HEK293 (cell line): ENCODE results near the gene SCN8A.

Experiments used
- CTCF ChIA-PET: fragments of 350-600 bp; formaldehyde crosslinking; extraction: SDS; loops from one replicate; lab custom pipeline; 2021; ENCODE audit warnings: antibody characterized with exemption; lab: Yijun Ruan, JAX
- POLR2A ChIA-PET: fragments of 300-600 bp; formaldehyde crosslinking; extraction: SDS; loops from one replicate; lab custom pipeline; 2020; ENCODE audit warnings: antibody characterized with exemption, inconsistent platforms; lab: Yijun Ruan, JAX
- H3K27ac ChIP-seq: fragments of 200-500 bp; sonication (Bioruptor generic); 2 replicates; pipeline ENCODE4 v1.5.1; 2014; ENCODE audit warnings: low read depth, low read length, control low read depth, inconsistent platforms; ENCODE audit errors: extremely low read depth
- H3K36me3 ChIP-seq, 2 experiments: fragments of 200-500 bp in 1 of 2; sonication (Bioruptor generic) in 1 of 2; 1 replicate in 1 of 2; 2 replicates in 1 of 2; pipeline ENCODE4 v1.5.1; 2014 to 2017; ENCODE audit warnings: inconsistent platforms in 2 of 2, low read length in 2 of 2; ENCODE audit not compliant: control insufficient read depth in 2 of 2, insufficient read depth in 1 of 2
- H3K4me1 ChIP-seq: fragments of 200-500 bp; sonication (Bioruptor generic); 2 replicates; pipeline ENCODE4 v1.5.1; 2014; ENCODE audit warnings: mild to moderate bottlenecking, low read length, inconsistent platforms; ENCODE audit not compliant: control insufficient read depth, insufficient read depth
- H3K4me3 ChIP-seq: 2 replicates; pipeline ENCODE4 v1.5.1; 2011; ENCODE audit warnings: low read depth, mild to moderate bottlenecking, control low read depth, low read length, moderate library complexity
- H3K9me3 ChIP-seq: fragments of 200-500 bp; sonication (Bioruptor generic); 2 replicates; pipeline ENCODE4 v1.5.1; 2014; ENCODE audit warnings: low read depth, low read length, inconsistent platforms; ENCODE audit not compliant: control insufficient read depth, insufficient read depth
- KLF1 ChIP-seq: fragments of 450-650 bp; formaldehyde crosslinking; IDR thresholded peaks from 2 replicates; pipeline ENCODE4 v1.5.1; 2016; ENCODE audit warnings: missing biosample characterization, missing genetic modification characterization
- KLF7 ChIP-seq: fragments of 450-650 bp; formaldehyde crosslinking; IDR thresholded peaks from 2 replicates; pipeline ENCODE4 v1.5.1; 2016; ENCODE audit warnings: missing biosample characterization, missing genetic modification characterization, borderline replicate concordance
- MZF1 ChIP-seq: fragments of 450-650 bp; formaldehyde crosslinking; IDR thresholded peaks from 2 replicates; pipeline ENCODE4 v1.5.1; 2017; ENCODE audit warnings: missing biosample characterization, missing genetic modification characterization, borderline replicate concordance
- ZFP3 ChIP-seq: fragments of 450-650 bp; formaldehyde crosslinking; IDR thresholded peaks from 2 replicates; pipeline ENCODE4 v1.5.1; 2016; ENCODE audit warnings: low read depth, missing biosample characterization, missing genetic modification characterization
- ZNF112 ChIP-seq: fragments of 450-650 bp; formaldehyde crosslinking; IDR thresholded peaks from 2 replicates; pipeline ENCODE4 v1.5.0; 2017; ENCODE audit warnings: missing biosample characterization, missing genetic modification characterization
- ZNF140 ChIP-seq: fragments of 450-650 bp; formaldehyde crosslinking; IDR thresholded peaks from 2 replicates; pipeline ENCODE4 v1.5.1; 2016; ENCODE audit warnings: missing biosample characterization, missing genetic modification characterization
- ZNF174 ChIP-seq: fragments of 450-650 bp; formaldehyde crosslinking; IDR thresholded peaks from 2 replicates; pipeline ENCODE4 v1.5.0; 2017; ENCODE audit warnings: missing biosample characterization, mild to moderate bottlenecking, missing genetic modification characterization
- ZNF239 ChIP-seq: fragments of 450-650 bp; formaldehyde crosslinking; IDR thresholded peaks from 2 replicates; pipeline ENCODE4 v1.5.1; 2016; ENCODE audit warnings: missing biosample characterization, missing genetic modification characterization
- ZNF423 ChIP-seq: fragments of 450-650 bp; formaldehyde crosslinking; IDR thresholded peaks from 2 replicates; pipeline ENCODE4 v1.5.1; 2016; ENCODE audit warnings: missing biosample characterization, missing genetic modification characterization
- ZNF560 ChIP-seq: fragments of 450-650 bp; formaldehyde crosslinking; IDR thresholded peaks from 2 replicates; pipeline ENCODE4 v1.5.1; 2017; ENCODE audit warnings: missing biosample characterization, missing genetic modification characterization, borderline replicate concordance
- ZNF600 ChIP-seq: fragments of 450-650 bp; formaldehyde crosslinking; IDR thresholded peaks from 2 replicates; pipeline ENCODE4 v1.5.1; 2016; ENCODE audit warnings: missing biosample characterization, missing genetic modification characterization
- ZNF624 ChIP-seq: fragments of 450-650 bp; formaldehyde crosslinking; IDR thresholded peaks from 2 replicates; pipeline ENCODE4 v1.5.1; 2017; ENCODE audit warnings: missing biosample characterization, missing genetic modification characterization
- ZNF626 ChIP-seq: fragments of 450-650 bp; sonication (Bioruptor Pico); formaldehyde crosslinking; IDR thresholded peaks from 2 replicates; pipeline ENCODE4 v1.5.1; 2018; ENCODE audit warnings: missing biosample characterization, missing genetic modification characterization, inconsistent platforms
- ZNF777 ChIP-seq: fragments of 450-650 bp; formaldehyde crosslinking; IDR thresholded peaks from 2 replicates; pipeline ENCODE4 v1.5.1; 2017; ENCODE audit warnings: missing biosample characterization, missing genetic modification characterization, borderline replicate concordance
- TF ChIP-seq, protein P1 (sequence below): fragments of 450-650 bp; formaldehyde crosslinking; IDR thresholded peaks from 2 replicates; pipeline ENCODE4 v1.5.1; 2016; ENCODE audit warnings: missing biosample characterization, missing genetic modification characterization
- TF ChIP-seq, protein P2 (sequence below): fragments of 450-650 bp; formaldehyde crosslinking; IDR thresholded peaks from 2 replicates; pipeline ENCODE4 v1.5.1; 2016; ENCODE audit warnings: missing biosample characterization, missing genetic modification characterization
- TF ChIP-seq, protein P3 (sequence below): fragments of 450-650 bp; formaldehyde crosslinking; IDR thresholded peaks from 2 replicates; pipeline ENCODE4 v1.5.1; 2016; ENCODE audit warnings: missing biosample characterization, missing genetic modification characterization
- TF ChIP-seq, protein P4 (sequence below): fragments of 450-650 bp; formaldehyde crosslinking; IDR thresholded peaks from 2 replicates; pipeline ENCODE4 v1.5.1; 2016; ENCODE audit warnings: missing biosample characterization, missing genetic modification characterization
- TF ChIP-seq, protein P5 (sequence below): fragments of 450-650 bp; formaldehyde crosslinking; IDR thresholded peaks from 2 replicates; pipeline ENCODE4 v1.5.1; 2017; ENCODE audit warnings: missing biosample characterization, missing genetic modification characterization
- TF ChIP-seq, protein P6 (sequence below): fragments of 450-650 bp; formaldehyde crosslinking; IDR thresholded peaks from 2 replicates; pipeline ENCODE4 v1.5.1; 2016; ENCODE audit warnings: missing biosample characterization, missing genetic modification characterization

Gene SCN8A

DNA sequence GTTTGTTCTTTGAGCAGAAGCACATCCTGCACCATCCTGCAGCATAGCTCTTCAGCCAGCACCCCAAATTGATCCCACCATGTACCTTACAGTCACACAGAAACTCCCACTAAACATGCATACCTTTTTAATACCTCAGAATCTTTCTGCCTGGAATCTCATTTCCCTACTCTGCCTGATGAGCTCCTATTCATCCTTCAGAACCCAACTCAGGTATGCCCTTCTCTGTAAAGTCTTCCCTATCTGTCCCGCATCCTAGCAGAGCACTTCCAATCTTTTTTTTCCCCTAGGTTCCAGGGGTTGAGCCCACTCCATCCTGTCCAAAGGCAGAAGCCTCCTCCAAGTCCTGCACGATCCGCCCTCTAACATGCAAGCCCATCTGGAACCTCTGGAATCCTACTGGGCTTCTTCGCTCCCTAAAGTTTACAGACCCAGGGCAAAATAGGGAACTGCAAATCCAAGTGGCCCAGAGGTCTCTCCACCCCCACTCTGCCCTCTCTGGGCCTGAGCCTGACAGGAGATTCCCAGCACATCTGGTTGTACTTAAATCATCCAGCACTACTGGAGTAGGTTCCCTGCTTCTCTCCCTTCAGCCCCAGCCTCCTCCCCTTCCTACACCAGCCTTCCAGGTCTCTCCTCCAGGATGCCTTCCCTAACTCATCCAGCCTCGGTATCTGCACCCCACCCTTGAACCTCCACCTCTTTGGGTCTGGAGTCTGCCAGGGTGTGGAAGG, 261.5 kb downstream of the SCN8A start:
- no peaks in the 10 kb centered on the region for H3K36me3 ChIP-seq

DNA sequence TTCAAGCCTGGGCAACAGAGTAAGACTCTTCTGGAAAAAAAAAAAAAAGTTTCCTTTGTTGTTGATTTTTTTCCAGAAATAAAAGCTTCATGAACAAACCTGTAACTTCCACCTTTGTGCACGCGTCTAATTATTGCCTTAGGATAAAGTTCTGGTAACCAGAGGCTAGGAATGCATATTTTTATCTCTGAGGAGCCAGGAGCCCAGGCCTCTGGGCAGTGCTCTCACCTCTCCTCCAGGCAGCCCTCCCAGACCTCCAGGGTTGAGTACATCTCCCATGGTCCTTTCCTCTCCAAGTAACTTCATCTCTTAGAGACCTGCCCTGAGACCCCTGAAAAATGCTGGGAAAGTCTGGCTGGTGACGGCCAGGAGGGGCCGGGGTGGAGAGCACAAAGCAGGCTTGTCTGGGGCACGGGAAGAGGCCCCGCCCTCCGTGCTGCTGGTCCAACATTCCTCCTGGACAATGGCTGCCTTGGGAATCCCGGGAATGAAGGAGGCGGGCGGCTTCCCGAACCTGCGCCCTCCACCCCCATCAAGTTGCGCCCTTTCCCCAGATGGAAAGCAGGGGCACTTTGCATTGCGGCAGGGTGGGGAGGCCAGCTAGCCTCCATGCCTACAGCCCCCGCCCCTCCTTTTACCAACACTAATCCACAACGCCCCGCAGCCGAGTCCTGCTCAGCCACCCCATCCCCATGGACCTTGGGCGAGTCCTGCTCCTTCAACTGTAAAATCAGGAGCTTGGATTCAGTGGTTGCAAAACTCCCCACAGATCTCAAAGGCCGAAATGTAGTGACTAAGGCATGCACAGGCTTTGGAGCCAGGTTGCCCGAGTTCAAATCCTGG, 264.8 kb downstream of the SCN8A start:
- peak overlapping the region; percentile 13 for H3K4me3 ChIP-seq
- H3K36me3 ChIP-seq, result no peaks in the 10 kb centered on the region
- H3K27ac ChIP-seq, result no peak overlapping the region
- CTCF ChIA-PET, result interaction anchor here (0.6 to 1.0 kb wide), 2 partner anchors 18 to 436 kb away, joined by 3 read pairs; no protein-coding TSS in a partner anchor
- POLR2A ChIA-PET, result no interaction called here
- no peaks in the 10 kb centered on the region for H3K9me3 ChIP-seq
- H3K4me1 ChIP-seq, result no peaks in the 10 kb centered on the region
- TF ChIP-seq ZNF777 (tag by site-specific recombination), result no peak
- TF ChIP-seq KLF7 (tag by site-specific recombination), result no peak
- TF ChIP-seq, protein P1, sequence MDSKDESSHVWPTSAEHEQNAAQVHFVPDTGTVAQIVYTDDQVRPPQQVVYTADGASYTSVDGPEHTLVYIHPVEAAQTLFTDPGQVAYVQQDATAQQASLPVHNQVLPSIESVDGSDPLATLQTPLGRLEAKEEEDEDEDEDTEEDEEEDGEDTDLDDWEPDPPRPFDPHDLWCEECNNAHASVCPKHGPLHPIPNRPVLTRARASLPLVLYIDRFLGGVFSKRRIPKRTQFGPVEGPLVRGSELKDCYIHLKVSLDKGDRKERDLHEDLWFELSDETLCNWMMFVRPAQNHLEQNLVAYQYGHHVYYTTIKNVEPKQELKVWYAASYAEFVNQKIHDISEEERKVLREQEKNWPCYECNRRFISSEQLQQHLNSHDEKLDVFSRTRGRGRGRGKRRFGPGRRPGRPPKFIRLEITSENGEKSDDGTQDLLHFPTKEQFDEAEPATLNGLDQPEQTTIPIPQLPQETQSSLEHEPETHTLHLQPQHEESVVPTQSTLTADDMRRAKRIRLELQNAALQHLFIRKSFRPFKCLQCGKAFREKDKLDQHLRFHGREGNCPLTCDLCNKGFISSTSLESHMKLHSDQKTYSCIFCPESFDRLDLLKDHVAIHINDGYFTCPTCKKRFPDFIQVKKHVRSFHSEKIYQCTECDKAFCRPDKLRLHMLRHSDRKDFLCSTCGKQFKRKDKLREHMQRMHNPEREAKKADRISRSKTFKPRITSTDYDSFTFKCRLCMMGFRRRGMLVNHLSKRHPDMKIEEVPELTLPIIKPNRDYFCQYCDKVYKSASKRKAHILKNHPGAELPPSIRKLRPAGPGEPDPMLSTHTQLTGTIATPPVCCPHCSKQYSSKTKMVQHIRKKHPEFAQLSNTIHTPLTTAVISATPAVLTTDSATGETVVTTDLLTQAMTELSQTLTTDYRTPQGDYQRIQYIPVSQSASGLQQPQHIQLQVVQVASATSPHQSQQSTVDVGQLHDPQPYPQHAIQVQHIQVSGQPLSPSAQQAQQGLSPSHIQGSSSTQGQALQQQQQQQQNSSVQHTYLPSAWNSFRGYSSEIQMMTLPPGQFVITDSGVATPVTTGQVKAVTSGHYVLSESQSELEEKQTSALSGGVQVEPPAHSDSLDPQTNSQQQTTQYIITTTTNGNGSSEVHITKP (tag by site-specific recombination), result peak; percentile 78
- TF ChIP-seq ZNF112, result no peak
- TF ChIP-seq ZNF423, result no peak
- TF ChIP-seq ZNF140 (tag by site-specific recombination), result no peak
- no peak for TF ChIP-seq ZNF626 (tag by site-specific recombination)
- TF ChIP-seq ZNF600, result peak; percentile 74
- TF ChIP-seq, all 188 proteins: peak for 2

More for the DNA sequence above, 261.5 kb downstream of the SCN8A start:
- Histone ChIP-seq H3K9me3 (no peaks in the 10 kb centered on the region), H3K27ac (no peak overlapping the region), H3K4me1 (no peaks in the 10 kb centered on the region; the same call in 1 of the 2 replicates), H3K4me3 (no peak overlapping the region)
- ChIA-PET CTCF (interaction anchor here (0.7 to 0.8 kb wide), 2 partner anchors 19 to 118 kb away, joined by 3 to 4 read pairs; no protein-coding TSS in a partner anchor), POLR2A (no interaction called here)
- no peak for TF ChIP-seq ZNF560 (tag by site-specific recombination)
- TF ChIP-seq, protein P2, sequence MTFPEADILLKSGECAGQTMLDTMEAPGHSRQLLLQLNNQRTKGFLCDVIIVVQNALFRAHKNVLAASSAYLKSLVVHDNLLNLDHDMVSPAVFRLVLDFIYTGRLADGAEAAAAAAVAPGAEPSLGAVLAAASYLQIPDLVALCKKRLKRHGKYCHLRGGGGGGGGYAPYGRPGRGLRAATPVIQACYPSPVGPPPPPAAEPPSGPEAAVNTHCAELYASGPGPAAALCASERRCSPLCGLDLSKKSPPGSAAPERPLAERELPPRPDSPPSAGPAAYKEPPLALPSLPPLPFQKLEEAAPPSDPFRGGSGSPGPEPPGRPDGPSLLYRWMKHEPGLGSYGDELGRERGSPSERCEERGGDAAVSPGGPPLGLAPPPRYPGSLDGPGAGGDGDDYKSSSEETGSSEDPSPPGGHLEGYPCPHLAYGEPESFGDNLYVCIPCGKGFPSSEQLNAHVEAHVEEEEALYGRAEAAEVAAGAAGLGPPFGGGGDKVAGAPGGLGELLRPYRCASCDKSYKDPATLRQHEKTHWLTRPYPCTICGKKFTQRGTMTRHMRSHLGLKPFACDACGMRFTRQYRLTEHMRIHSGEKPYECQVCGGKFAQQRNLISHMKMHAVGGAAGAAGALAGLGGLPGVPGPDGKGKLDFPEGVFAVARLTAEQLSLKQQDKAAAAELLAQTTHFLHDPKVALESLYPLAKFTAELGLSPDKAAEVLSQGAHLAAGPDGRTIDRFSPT (tag by site-specific recombination), result no peak
- no peak for TF ChIP-seq ZNF174 (tag by site-specific recombination)
- TF ChIP-seq, protein P3, sequence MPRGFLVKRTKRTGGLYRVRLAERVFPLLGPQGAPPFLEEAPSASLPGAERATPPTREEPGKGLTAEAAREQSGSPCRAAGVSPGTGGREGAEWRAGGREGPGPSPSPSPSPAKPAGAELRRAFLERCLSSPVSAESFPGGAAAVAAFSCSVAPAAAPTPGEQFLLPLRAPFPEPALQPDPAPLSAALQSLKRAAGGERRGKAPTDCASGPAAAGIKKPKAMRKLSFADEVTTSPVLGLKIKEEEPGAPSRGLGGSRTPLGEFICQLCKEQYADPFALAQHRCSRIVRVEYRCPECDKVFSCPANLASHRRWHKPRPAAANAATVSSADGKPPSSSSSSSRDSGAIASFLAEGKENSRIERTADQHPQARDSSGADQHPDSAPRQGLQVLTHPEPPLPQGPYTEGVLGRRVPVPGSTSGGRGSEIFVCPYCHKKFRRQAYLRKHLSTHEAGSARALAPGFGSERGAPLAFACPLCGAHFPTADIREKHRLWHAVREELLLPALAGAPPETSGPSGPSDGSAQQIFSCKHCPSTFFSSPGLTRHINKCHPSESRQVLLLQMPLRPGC (tag by site-specific recombination), result no peak
- TF ChIP-seq, protein P4, sequence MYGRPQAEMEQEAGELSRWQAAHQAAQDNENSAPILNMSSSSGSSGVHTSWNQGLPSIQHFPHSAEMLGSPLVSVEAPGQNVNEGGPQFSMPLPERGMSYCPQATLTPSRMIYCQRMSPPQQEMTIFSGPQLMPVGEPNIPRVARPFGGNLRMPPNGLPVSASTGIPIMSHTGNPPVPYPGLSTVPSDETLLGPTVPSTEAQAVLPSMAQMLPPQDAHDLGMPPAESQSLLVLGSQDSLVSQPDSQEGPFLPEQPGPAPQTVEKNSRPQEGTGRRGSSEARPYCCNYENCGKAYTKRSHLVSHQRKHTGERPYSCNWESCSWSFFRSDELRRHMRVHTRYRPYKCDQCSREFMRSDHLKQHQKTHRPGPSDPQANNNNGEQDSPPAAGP (tag by site-specific recombination), result peak; percentile 49; the same call in 1 of the 2 replicates
- TF ChIP-seq ZNF624 (tag by site-specific recombination), result no peak
- no peak for TF ChIP-seq ZNF239 (tag by site-specific recombination)
- no peak for TF ChIP-seq MZF1 (tag by site-specific recombination)
- TF ChIP-seq, protein P5, sequence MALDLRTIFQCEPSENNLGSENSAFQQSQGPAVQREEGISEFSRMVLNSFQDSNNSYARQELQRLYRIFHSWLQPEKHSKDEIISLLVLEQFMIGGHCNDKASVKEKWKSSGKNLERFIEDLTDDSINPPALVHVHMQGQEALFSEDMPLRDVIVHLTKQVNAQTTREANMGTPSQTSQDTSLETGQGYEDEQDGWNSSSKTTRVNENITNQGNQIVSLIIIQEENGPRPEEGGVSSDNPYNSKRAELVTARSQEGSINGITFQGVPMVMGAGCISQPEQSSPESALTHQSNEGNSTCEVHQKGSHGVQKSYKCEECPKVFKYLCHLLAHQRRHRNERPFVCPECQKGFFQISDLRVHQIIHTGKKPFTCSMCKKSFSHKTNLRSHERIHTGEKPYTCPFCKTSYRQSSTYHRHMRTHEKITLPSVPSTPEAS, result no peak
- 0 out of 2 replicates have a peak, but pooled peaks have one; percentile 17 for TF ChIP-seq ZNF600
- TF ChIP-seq KLF1 (tag by site-specific recombination), result peak; percentile 63; the same call in 1 of the 2 replicates
- peak; percentile 97 for TF ChIP-seq ZFP3 (tag by site-specific recombination)
- TF ChIP-seq, protein P6, sequence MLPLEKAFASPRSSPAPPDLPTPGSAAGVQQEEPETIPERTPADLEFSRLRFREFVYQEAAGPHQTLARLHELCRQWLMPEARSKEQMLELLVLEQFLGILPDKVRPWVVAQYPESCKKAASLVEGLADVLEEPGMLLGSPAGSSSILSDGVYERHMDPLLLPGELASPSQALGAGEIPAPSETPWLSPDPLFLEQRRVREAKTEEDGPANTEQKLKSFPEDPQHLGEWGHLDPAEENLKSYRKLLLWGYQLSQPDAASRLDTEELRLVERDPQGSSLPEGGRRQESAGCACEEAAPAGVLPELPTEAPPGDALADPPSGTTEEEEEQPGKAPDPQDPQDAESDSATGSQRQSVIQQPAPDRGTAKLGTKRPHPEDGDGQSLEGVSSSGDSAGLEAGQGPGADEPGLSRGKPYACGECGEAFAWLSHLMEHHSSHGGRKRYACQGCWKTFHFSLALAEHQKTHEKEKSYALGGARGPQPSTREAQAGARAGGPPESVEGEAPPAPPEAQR (tag by site-specific recombination), result no peak
- TF ChIP-seq, all 188 proteins: peak for 4
